Ovary (tissue), 3 donors: ENCODE measurements around the gene TLNRD1.
"Not testable (repeated sequence)": the region's sequence is repeated elsewhere in the genome, so short reads cannot be mapped to it uniquely, and the experiment has no call there.

Experiments used
- CTCF ChIP-seq, 3 donors: fragments of 450-650 bp in 2 of 3; fragments of 200-600 bp in 1 of 3; IDR thresholded peaks; one replicate each; pipeline versions ENCODE4 v1.5.1 to v1.8.0; 2016 to 2022; ENCODE audit warnings: antibody characterized with exemption in 3 of 3, mild to moderate bottlenecking in 1 of 3
- EP300 ChIP-seq: sonication (generic); formaldehyde crosslinking; IDR thresholded peaks from one replicate; pipeline ENCODE4 v1.6.1; 2017; ENCODE audit warnings: antibody characterized with exemption
- donor health status: DM: no; HTN: no; CAD: no.

DNA sequence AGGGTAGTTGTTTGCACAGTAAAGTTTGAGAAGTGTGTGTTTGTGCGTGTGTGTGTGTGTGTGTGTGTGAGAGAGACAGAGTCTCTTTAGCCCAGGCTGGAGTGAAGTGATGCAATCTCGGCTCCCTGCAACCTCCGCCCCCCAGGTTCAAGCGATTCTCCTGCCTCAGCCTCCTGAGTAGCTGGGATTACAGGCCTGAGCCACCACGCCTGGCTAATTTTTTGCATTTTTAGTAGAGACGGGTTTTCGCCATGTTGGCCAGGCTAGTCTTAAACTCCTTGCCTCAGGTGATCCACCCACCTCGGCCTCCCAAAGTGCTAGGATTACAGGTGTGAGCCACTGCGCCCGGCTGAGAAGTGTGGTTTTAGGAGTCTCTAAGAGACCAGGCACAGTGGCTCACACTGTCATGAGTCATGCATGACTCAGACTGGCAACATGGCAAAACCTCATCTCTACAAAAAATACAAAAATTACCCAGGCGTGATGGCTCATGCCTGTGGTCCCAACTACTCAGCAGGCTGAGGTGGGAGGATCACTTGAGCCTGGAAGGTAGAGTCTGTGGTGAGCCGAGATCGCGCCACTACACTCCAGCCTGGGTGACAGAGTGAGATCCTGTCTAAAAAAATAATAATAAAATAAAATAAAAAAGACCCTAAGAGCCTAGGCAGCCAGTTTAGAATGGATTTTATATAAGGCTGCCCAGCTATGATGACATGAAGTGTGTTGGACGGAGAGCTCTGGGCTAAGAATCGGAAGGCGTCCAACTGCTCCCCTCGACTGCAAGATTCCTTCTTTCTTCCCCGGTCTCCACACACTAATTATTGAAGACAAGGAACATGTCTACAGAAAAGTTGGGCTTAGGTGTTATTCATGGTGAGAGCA is 44.9 kb upstream of the TLNRD1 start:
- not testable (repeated sequence) for TF ChIP-seq EP300; CTCF (IDR thresholded peaks at IDR 0.05)
